Measurements from ENCODE around the gene MAFF.

DNA sequence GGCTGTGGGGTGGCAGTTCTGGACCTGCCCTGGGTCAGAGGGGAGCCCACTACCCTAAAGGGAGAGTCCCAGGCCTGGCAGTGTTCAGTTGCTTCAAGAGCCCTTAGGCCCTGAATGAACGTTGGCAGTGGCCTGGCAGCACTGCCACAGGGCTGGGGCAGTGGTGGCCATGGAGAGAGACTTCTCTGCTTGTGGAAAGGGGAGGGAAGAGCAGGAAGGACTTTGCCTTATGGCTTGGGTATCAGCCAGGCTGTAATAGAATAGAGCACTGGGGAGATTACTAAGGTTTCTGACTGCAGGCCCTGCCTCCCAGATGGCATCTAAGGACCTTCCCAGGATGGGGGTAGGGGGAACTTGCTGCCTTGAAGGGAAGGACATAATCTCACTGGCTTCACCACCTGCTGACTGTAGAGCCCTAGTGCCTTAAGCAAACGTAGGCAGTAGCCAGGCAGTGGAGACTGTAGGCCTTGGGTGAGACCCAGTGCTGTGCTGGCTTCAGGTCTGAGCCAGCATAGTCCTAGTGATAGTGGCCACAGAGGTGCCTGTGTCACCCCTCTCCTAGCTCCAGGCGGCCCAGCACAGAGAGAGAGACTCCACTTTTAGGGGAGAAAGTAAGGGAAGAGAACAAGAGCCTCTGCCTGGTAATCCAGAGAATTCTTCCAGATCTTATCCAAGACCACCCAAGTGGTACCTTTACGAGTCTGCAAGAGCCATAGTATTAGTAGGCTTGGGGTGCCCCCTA lies 47.8 kb upstream of the MAFF start:
- TF ChIP-seq, protein P1, sequence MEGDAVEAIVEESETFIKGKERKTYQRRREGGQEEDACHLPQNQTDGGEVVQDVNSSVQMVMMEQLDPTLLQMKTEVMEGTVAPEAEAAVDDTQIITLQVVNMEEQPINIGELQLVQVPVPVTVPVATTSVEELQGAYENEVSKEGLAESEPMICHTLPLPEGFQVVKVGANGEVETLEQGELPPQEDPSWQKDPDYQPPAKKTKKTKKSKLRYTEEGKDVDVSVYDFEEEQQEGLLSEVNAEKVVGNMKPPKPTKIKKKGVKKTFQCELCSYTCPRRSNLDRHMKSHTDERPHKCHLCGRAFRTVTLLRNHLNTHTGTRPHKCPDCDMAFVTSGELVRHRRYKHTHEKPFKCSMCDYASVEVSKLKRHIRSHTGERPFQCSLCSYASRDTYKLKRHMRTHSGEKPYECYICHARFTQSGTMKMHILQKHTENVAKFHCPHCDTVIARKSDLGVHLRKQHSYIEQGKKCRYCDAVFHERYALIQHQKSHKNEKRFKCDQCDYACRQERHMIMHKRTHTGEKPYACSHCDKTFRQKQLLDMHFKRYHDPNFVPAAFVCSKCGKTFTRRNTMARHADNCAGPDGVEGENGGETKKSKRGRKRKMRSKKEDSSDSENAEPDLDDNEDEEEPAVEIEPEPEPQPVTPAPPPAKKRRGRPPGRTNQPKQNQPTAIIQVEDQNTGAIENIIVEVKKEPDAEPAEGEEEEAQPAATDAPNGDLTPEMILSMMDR (IDR thresholded peaks at IDR 0.05) = no peak
- no peak for TF ChIP-seq POLR2A (IDR thresholded peaks at IDR 0.05)
